ENCODE measurements around the gene SSC4D.
"Not testable (repeated sequence)": the region's sequence is repeated elsewhere in the genome, so short reads cannot be mapped to it uniquely, and the experiment has no call there.

The SSC4D gene

GRCh38 chr7:76421097-76421496, 11.6 kb upstream of the SSC4D start:
- not testable (repeated sequence) for DNase-seq (ENCODE audit: low read depth)

GRCh38 chr7:76417654-76418310, 8.3 kb upstream of the SSC4D start:
- not testable (repeated sequence) for DNase-seq (ENCODE audit: low read depth)

DNA sequence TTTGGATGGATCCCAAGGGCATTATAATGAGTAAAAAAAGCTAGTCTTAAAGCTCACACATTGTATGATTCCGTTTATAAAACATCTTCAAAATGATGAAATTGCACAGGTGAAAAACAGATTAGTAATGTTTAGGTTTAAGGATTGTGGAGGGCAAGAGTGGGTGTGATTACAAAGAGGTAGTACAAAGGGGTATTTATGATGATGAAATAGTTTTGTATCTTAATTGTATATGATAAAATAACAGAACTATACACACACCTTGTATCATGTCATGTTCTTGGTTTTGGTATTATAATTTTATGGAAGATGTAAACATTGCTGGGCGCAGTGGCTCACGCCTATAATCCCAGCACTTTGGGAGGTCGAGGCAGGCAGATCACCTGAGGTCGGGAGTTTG, 2.8 kb upstream of the SSC4D start:
- DNase-seq (ENCODE audit: low read depth) = no peak

DNA sequence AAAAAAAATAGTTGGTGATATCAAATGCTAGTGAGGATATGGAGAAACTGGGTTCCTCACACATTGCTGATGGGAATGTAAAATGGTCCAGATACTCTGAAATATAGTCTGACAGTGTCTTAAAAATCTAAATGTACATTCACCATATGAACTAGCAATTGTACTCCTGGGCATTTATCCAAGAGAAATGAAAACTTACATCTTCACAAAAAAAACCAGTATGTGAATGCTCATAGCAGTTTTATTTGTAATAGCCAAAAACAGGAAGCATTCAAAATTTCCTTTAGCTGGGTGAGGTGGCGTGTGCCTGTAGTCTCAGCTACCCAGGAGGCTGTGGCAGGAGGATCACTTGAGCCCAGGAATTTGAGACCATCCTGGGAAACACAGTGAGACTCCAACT, 2.1 kb upstream of the SSC4D start:
- DNase-seq (ENCODE audit: low read depth) = no peak

DNA sequence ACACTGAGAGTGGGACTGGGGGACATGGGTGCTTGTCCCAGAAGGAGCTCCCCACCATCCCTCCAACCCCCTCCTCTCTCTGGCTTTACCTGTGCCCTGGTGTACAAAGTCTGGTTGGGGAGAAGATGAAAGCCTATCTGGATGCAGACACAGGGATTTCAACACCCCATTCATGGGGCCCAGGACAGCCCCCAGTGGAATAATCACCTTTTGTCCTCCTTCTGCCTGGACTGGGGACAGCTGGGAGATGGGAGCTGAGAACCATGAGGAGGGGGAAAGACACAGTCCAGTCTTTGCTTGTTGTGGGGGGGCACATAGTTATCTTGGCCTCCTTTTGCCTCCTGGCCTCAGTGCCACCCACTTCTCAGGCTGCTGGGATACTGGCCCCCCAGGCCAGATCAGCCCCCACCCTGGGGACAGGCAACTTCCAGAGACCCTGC, 1.4 kb downstream of the SSC4D start:
- DNase-seq (ENCODE audit: low read depth) = no peak

DNA sequence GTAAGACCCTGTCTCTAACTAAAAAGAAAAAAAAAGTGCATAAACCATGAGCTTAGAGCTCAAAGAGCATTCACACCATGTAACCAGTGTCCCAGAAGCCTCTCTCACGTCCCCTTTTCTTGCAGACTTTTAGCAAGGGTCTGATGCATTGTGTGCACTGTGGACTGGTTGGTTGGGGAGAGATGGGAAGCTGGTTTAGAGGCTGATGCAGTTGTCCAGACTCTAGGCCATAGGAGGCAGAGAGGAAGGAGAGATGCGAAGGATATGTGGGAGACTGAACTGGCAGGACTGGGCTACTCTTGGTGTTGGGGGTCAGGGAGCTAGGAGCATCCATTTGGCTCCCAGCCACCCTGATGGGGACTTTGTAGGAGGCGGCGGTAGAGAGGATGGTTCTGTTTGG, 1.8 kb downstream of the SSC4D start:
- no peak for DNase-seq (ENCODE audit: low read depth)

DNA sequence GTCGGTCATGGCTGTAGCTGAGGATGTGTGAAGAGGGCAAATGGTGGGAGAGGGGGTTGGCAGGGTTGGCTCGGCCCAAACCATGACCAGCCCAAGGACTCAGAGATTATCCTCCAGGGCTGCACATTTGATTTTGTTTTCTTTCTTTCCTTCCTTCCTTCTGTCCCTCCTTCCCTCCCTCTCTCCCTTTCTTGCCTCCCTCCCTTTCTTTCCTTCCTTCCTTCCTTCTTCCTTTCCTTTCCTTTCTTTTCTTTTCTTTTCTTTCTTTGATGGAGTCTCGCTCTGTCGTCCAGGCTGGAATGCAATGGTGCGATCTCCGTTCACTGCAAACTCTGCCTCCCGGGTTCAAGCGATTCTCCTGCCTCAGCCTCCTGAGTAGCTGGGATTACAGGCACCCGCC, 3.8 kb downstream of the SSC4D start:
- DNase-seq (ENCODE audit: low read depth) = no peak

DNA sequence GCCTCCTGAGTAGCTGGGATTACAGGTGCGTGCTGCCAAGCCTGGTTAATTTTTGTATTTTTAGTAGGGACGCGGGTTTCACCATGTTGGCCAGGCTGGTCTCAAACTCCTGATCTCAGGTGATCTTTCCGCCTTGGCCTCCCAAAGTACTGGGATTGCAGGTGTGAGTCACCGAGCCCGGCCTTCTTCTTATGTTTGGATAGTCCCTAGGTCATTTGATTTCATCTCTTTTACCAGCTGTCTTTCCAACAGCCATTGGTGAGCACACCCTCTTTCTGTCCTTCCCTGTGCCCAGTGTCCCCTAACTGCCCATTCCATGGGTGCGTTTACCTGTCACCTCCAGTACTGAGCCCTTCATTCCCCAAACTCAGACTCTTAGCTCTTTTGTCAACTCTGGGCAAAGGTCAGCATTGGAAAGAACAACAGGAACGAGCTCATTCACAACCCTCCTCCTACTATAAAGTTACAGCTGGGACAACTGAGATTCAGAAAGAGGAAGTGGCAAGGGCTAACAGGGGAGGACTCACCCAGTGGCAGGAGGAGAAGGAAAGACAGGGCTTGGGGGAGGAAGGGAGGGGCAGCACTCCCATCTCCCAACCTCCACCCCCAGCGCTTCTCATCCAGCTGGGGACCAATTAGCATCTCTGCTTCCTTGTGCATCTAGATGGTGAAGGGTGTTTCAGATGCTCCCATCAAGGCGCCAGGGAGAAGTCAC, 5.6 kb downstream of the SSC4D start:
- DNase-seq (ENCODE audit: low read depth) = no peak

GRCh38 chr7:76403097-76403496, 6.4 kb downstream of the SSC4D start:
- not testable (repeated sequence) for DNase-seq (ENCODE audit: low read depth)

DNA sequence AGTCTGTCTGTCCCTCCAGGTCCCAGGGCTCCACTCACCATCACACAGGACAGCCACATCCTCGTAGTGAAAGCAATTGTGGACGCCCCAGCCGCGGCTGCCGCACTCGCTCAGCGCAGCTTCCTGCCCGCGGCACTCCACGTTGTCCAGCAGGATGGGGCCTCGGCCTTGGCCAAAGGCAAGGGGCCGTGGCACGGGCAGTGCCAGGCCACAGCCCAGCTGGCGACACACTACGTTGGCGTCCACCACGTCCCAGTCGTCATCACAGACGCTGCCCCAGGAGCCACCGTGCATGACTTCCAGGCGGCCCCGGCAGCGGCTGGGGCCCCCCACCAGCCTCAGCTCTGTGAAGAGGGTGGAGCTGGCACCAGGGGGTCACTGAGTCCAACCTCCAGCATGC, 9.2 kb downstream of the SSC4D start:
- DNase-seq (ENCODE audit: low read depth) = no peak

DNA sequence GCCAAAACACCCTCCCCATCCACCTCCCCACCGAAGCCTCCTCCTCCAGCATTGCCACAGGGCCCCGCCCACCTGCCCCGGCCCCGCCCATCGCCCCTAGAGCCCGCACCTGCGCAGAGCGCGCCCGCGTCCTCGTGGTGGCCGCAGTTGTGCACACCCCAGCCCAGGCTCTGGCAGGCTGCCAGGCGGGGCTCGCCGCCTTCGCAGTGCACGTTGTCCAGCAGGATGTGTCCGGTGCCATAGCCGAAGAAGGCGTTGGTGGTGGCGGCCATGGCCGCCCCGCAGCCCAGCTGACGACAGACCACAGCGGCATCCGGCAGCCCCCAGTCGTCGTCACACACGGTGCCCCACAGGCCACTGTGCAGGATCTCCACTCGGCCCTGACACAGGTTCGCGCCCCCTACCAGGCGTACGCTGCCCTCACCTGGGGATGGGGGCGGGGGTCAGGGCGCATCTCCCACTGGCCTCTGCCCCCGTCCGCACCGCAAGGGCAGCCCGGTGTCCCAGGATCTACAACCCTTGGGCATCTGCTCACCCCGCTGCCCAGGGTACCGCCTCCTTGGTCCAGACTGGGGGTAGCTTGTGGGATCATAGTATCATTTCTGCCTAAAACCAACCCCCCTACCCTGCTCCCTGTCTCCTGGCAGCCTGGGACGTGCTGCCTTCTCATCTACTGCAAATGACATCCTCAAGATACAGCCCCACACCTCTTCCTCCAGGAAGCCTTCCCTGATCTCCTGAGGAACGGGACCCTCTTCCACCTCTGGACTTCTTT, 11.9 kb downstream of the SSC4D start:
- peak; percentile 75 for DNase-seq (ENCODE audit: low read depth)

- DNase-seq (ENCODE audit: low read depth) = no peak
These were observed 12.6 kb downstream of the SSC4D start for GRCh38 chr7:76396864-76397263.

GRCh38 chr7:76395965-76396726, 13.4 kb downstream of the SSC4D start:
- no peak for DNase-seq (ENCODE audit: low read depth)

DNA sequence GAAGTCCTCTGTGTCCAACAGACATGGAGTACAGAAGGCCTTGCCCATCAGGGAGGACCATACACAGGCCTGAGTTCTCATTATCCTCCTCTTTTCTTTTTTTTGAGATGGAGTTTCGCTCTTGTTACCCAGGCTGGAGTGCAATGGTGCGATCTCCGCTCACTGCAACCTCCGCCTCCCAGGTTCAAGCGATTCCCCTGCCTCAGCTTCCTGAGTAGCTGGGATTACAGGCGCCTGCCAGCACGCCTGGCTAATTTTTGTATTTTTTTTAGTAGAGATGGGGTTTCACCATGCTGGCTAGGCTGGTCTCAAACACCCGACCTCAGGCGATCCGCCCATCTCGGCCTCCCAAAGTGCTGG, 13.9 kb downstream of the SSC4D start:
- DNase-seq (ENCODE audit: low read depth) = not testable (repeated sequence)

DNA sequence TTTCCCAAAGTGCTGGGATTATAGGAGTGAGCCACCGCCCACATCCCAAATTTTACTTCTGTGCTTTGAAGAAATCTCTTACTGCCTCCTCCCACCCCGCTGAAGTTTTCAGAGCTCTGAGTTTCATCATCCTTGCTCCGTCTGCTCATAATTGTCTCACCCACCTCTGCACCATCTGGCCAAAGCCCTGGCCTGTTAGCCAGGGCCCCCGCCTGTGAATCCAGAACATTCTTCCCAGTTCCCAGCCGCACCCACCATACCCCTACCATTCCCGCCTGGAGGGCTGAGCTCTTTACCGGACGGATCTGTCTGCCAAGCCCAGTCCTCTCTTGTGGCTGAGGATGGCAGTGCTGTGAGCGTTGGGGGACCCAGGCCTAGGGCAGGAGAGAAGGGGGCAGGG, 14.5 kb downstream of the SSC4D start:
- no peak for DNase-seq (ENCODE audit: low read depth)

DNA sequence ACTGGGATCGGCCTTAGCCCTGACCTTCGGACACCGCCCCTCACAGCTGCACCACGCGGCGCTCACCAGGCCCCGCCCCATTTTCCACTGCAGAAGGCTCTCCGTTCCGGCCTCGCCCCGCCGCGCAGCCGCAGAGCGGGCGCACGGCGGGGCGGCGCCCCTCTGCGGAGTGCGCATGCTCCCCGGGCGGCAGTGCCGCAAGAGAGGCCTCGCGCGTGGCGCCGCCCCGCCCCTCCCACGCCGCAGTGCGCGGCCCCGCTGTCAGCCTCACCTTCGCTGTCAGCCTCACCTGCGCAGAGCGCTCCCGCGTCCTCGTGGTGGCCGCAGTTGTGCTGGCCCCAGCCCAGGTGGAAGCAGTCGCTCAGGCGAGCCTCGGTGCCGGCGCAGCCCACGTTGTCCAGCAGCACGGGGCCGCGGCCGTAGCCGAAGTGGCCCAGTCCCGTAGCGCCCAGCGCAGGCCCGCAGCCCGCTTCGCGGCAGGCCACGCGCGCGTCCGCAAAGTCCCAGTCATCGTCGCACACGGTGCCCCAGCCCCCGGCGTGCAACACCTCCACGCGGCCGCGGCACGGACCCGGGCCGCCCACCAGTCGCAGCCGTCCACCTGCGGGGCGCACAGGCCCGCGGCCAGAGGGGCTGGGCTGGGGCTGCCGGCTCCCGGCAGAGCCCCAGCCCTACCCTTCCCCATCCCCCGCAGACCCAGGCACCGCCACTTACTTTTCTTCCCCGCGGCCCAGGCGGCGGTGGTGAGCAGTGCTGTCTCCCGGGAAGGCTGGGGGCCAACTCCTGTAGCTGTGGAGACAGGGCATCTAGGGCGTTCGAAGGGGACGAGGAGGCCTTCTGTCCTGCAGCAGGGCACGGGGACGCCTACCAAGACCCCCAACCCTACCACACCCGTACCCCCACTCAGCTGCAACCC, 16.1 kb downstream of the SSC4D start:
- DNase-seq (ENCODE audit: low read depth) = peak; percentile 85

DNA sequence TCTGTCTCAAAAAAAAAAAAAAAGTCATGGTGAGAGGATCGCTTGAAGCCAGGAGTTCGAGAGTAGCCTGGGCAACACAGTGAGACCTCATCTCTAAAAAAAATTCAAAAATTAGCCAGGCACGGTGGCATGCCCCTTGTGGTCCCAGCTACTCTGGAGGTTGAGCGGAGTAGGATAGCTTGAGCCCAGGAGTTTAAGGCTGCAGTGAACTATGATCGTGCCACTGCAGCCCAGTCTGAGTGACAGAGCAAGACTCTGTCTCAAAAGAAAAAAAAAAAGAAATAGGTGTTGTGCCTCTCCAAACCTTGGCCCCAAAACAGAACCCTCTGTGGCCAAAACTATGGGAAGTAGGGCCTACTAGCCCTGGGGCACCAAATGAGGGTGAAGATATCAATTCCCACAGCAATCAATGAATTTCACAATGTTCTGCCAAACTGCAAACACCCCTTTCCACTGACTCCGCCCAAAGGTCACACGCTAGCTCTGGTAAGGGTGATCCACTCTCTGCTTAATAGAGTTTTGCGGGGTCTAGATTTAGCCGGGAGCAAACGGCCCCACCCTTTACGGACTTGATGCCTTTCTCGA, 16.9 kb downstream of the SSC4D start:
- DNase-seq (ENCODE audit: low read depth) = no peak

DNA sequence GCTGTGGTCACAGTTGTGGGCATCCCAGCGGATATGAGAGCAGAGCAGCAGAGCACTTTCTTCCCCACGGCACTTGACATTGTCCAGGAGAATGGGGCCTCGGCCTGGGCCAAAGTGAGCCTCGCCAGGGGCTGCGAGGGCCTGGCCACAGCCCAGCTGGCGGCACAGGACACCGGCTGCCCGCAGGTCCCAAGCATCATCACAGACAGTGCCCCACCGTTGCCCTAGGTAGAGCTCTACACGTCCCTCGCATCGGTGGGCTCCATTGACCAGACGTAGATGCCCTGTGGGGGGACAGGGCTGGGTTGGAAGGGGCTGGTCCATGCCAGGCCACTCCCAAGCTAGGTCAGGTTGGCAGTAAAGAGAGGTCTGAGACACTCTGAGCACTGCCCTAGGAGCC, 19.4 kb downstream of the SSC4D start:
- no peak for DNase-seq (ENCODE audit: low read depth)

DNA sequence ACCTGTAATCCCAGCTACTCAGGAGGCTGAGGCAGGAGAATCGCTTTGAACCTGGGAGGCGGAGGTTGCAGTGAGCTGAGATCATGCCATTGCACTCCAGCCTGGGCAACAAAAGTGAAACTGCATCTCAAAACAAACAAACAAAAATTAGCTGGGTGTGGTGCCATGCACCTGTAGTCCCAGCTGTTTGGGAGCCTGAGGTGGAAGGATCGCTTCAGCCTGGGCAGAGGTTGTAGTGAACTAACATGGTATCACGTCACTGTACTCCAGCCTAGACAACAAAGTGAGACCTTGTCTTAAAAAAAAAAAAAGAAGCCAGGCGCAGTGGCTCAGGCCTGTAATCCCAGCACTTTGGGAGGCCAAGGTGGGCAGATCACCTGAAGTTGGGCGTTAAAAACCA, 21.7 kb downstream of the SSC4D start:
- not testable (repeated sequence) for DNase-seq (ENCODE audit: low read depth)

- no peak for DNase-seq (ENCODE audit: low read depth)
These were observed 22.7 kb downstream of the SSC4D start for GRCh38 chr7:76386691-76387260.

Data from stimulated activated CD8-positive, alpha-beta memory T cell treated with anti-CD3 and anti-CD28 coated beads, Interleukin-15, amount 100 ng/mL, for 24 hours (primary cell).